Ovary (tissue), 3 donors: ENCODE results near the gene LYRM4.

Experiments used
- POLR2A ChIP-seq: fragments of 450-650 bp; IDR thresholded peaks from one replicate; pipeline ENCODE4 v1.6.1; 2017; ENCODE audit warnings: antibody characterized with exemption, mild to moderate bottlenecking, moderate library complexity
- TF ChIP-seq, protein P1 (sequence below), 3 donors: fragments of 450-650 bp in 2 of 3; fragments of 200-600 bp in 1 of 3; IDR thresholded peaks; one replicate each; pipeline versions ENCODE4 v1.5.1 to v1.8.0; 2016 to 2022; ENCODE audit warnings: antibody characterized with exemption in 3 of 3, mild to moderate bottlenecking in 1 of 3
- donor health status: DM: no; HTN: no; CAD: no.

DNA sequence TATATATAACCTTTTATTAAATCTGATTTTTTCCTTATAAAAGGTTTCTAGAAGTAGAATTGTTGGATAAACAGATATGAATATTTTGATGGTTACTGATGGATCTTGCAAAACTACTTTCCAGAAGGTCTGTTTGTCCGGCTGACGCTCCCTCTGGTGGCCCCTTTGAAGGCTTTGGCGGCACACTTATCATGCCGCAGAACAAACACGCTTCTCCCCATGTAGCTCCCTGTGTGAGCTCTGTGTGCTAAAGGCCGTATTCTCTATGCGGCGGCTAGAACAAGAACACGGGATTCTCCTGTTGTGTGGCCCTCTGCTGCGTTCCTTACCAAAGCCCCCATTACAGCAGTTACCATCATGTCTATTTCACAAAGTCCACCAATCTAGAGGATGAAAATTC is 145.6 kb downstream of the LYRM4 start:
- TF ChIP-seq POLR2A, result no peak
- TF ChIP-seq, protein P1, sequence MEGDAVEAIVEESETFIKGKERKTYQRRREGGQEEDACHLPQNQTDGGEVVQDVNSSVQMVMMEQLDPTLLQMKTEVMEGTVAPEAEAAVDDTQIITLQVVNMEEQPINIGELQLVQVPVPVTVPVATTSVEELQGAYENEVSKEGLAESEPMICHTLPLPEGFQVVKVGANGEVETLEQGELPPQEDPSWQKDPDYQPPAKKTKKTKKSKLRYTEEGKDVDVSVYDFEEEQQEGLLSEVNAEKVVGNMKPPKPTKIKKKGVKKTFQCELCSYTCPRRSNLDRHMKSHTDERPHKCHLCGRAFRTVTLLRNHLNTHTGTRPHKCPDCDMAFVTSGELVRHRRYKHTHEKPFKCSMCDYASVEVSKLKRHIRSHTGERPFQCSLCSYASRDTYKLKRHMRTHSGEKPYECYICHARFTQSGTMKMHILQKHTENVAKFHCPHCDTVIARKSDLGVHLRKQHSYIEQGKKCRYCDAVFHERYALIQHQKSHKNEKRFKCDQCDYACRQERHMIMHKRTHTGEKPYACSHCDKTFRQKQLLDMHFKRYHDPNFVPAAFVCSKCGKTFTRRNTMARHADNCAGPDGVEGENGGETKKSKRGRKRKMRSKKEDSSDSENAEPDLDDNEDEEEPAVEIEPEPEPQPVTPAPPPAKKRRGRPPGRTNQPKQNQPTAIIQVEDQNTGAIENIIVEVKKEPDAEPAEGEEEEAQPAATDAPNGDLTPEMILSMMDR (IDR thresholded peaks at IDR 0.05), result no peak
